ENCODE data around the gene FAM89A. TPM values are rescaled to one million over a fixed set of nuclear protein-coding genes. Genes with fewer than 3 reads are reported as not detected.
A peak's percentile ranks its signal among the peaks of the same experiment; 100 is the strongest.

Gene FAM89A
- total and polyA plus RNA-seq, 9 of the 15 experiments (the other 6 are each of a cell fraction or from before 2014, with no cell fraction given) = 8.7 to 66.2 (median 43.3) TPM

- TF ChIP-seq POLR3A (IDR thresholded peaks at IDR 0.05; ENCODE audit: borderline replicate concordance, extremely low read depth, insufficient read depth, insufficient read length) (no peak), MYC (IDR thresholded peaks at IDR 0.05; ENCODE audit: low read depth, low read length) (no peak), MYC (CRISPR knock-in tag; IDR thresholded peaks at IDR 0.05; ENCODE audit: borderline replicate concordance, low read depth) (peak; percentile 91; the same call in 1 of the 2 replicates), SNAPC5 (CRISPR knock-in tag; IDR thresholded peaks at IDR 0.05) (peak; percentile 41; the same call in 1 of the 2 replicates), ZNF512 (tag; IDR thresholded peaks at IDR 0.05) (no peak), EGR1 (conservative IDR thresholded peaks at IDR 0.05) (no peak), PHF20 (IDR thresholded peaks at IDR 0.05; ENCODE audit: partially characterized antibody) (no peak), MYBL2 (IDR thresholded peaks at IDR 0.05; ENCODE audit: low read depth) (no peak), MYBL2 (CRISPR knock-in tag; IDR thresholded peaks at IDR 0.05; ENCODE audit: borderline replicate concordance) (no peak), E2F8 (IDR thresholded peaks at IDR 0.05; ENCODE audit: low read depth, partially characterized antibody) (no peak), HDAC6 (IDR thresholded peaks at IDR 0.05; ENCODE audit: low read depth, low read length) (no peak), HMG20B (CRISPR knock-in tag; IDR thresholded peaks at IDR 0.05) (no peak), ZNF184 (CRISPR knock-in tag; IDR thresholded peaks at IDR 0.05) (no peak), TSHZ1 (CRISPR knock-in tag; IDR thresholded peaks at IDR 0.05) (peak; percentile 91), CCAR2 (IDR thresholded peaks at IDR 0.05; ENCODE audit: low read depth, low read length) (no peak), ZNF280B (CRISPR knock-in tag; IDR thresholded peaks at IDR 0.05) (no peak), ELF4 (CRISPR knock-in tag; IDR thresholded peaks at IDR 0.05) (peak; percentile 87), KAT7 (CRISPR knock-in tag; IDR thresholded peaks at IDR 0.05; ENCODE audit: borderline replicate concordance) (no peak)
These were observed 32.5 kb upstream of the FAM89A start (continued) for GRCh38 chr1:231072502-231073094.

Data from K562 (cell line).